HepG2 (cell line): ENCODE data around the gene FAAH2. TPM values are rescaled to one million over a fixed set of nuclear protein-coding genes. Genes with fewer than 3 reads are reported as not detected.

Experiments used
- ATAC-seq: fragments of 200-7000 bp; cut with Tn5 transposase; 3 replicates; pipeline ENCODE4 v1.9.1; 2020; ENCODE audit warnings: mild to moderate bottlenecking, moderate library complexity
- BruUV-seq: library from RNA; stranded (reverse); fragments of 400-500 nt; replicated peaks from 2 replicates; lab custom pipeline; 2021; lab: Mats Ljungman, UMichigan
- CTCF ChIA-PET: fragments of 300-600 bp; formaldehyde crosslinking; extraction: SDS; loops from one replicate; lab custom pipeline; 2021; ENCODE audit warnings: low total read pairs, inconsistent platforms, low intra/inter-chr PET ratio; lab: Yijun Ruan, JAX
- POLR2A ChIA-PET: fragments of 350-600 bp; sonication (Branson Sonifier 250); formaldehyde crosslinking; loops from one replicate; lab custom pipeline; 2020; ENCODE audit warnings: antibody characterized with exemption, inconsistent platforms; lab: Yijun Ruan, JAX
- DNase-seq: peaks from one replicate; pipeline ENCODE4 v3.0.0-alpha.2; 2015; ENCODE audit warnings: low spot score
- FAIRE-seq: peaks from 3 replicates; lab custom pipeline; 2011; peaks lifted over from hg19 to GRCh38; lab: Jason Lieb, UNC
- H2AFZ ChIP-seq: one replicate; pipeline ENCODE4 v1.6.1; 2011; ENCODE audit warnings: low read length, inconsistent platforms
- H3K27ac ChIP-seq: fragments of 300-600 bp; 3 replicates; pipeline ENCODE4 v1.8.0; 2011; ENCODE audit warnings: mixed run types, mild to moderate bottlenecking, mixed read lengths, low read length, inconsistent platforms; ENCODE audit not compliant: insufficient read depth; ENCODE audit errors: extremely low read length
- H3K27me3 ChIP-seq, 2 experiments: fragments of 200-600 bp in 1 of 2; 2 replicates in 1 of 2; 3 replicates in 1 of 2; pipeline versions ENCODE4 v1.6.0 to v1.8.0; 2011; ENCODE audit warnings: low read length in 2 of 2, mild to moderate bottlenecking in 2 of 2, moderate library complexity in 2 of 2, inconsistent platforms in 1 of 2; ENCODE audit not compliant: insufficient read depth in 2 of 2, control insufficient read depth in 1 of 2
- H3K36me3 ChIP-seq, 2 experiments: fragments of 200-600 bp in 1 of 2; replicated peaks in 1 of 2; 2 replicates in 1 of 2; 3 replicates in 1 of 2; pipeline versions ENCODE4 v1.5.1 to v1.8.0; 2011; ENCODE audit warnings: low read length in 2 of 2, inconsistent platforms in 1 of 2; ENCODE audit not compliant: insufficient read depth in 2 of 2, control insufficient read depth in 1 of 2
- H3K4me1 ChIP-seq: 2 replicates; pipeline ENCODE4 v1.5.1; 2012; ENCODE audit warnings: low read length, inconsistent platforms; ENCODE audit not compliant: insufficient read depth
- H3K4me2 ChIP-seq: 2 replicates; pipeline ENCODE4 v1.6.0; 2011; ENCODE audit warnings: low read depth, low read length, inconsistent platforms
- H3K4me3 ChIP-seq, 3 experiments: fragments of 200-600 bp in 1 of 3; sonication (generic), shearing (Covaris generic) in 1 of 3; replicated peaks in 1 of 3; 2 replicates each; pipeline ENCODE4 v1.5.1; 2011 to 2016; ENCODE audit warnings: low read length in 3 of 3, inconsistent platforms in 2 of 3, low read depth in 2 of 3, mild to moderate bottlenecking in 2 of 3, control low read depth in 1 of 3, mixed read lengths in 1 of 3; ENCODE audit not compliant: insufficient read depth in 1 of 3
- H3K79me2 ChIP-seq: one replicate; pipeline ENCODE4 v1.6.1; 2011; ENCODE audit warnings: low read length, inconsistent platforms; ENCODE audit not compliant: insufficient read depth
- H3K9ac ChIP-seq: 2 replicates; pipeline ENCODE4 v1.6.0; 2011; ENCODE audit warnings: mild to moderate bottlenecking, low read depth, low read length, inconsistent platforms; ENCODE audit not compliant: insufficient read depth
- H3K9me3 ChIP-seq: 2 replicates; pipeline ENCODE4 v1.5.1; 2012; ENCODE audit warnings: mild to moderate bottlenecking, low read length
- H4K20me1 ChIP-seq: 2 replicates; pipeline ENCODE4 v1.6.0; 2011; ENCODE audit warnings: inconsistent platforms, mild to moderate bottlenecking, low read length, moderate library complexity; ENCODE audit not compliant: insufficient read depth
- ATF7-NPFF ChIP-seq: sonication (generic); formaldehyde crosslinking; IDR thresholded peaks from 2 replicates; pipeline ENCODE4 v1.8.1; 2023; ENCODE audit warnings: mild to moderate bottlenecking, low read depth, missing genetic modification reagents, moderate library complexity
- GZF1 ChIP-seq: sonication (generic); formaldehyde crosslinking; IDR thresholded peaks from 2 replicates; pipeline ENCODE4 v1.5.1; 2020; ENCODE audit warnings: mild to moderate bottlenecking, missing genetic modification reagents
- NAIF1 ChIP-seq: sonication (generic); formaldehyde crosslinking; IDR thresholded peaks from 2 replicates; pipeline ENCODE4 v1.5.0; 2020; ENCODE audit warnings: mild to moderate bottlenecking, missing genetic modification reagents, borderline replicate concordance
- POGZ ChIP-seq: sonication (generic); formaldehyde crosslinking; IDR thresholded peaks from 2 replicates; pipeline ENCODE4 v1.4.0; 2020; ENCODE audit warnings: mild to moderate bottlenecking, missing genetic modification reagents
- ZNF569 ChIP-seq: sonication (generic); formaldehyde crosslinking; IDR thresholded peaks from 2 replicates; pipeline ENCODE4 v1.5.0; 2020; ENCODE audit warnings: mild to moderate bottlenecking, missing genetic modification reagents, moderate library complexity, borderline replicate concordance
- ZNF879 ChIP-seq: sonication (generic); formaldehyde crosslinking; IDR thresholded peaks from 2 replicates; pipeline ENCODE4 v1.8.1; 2023; ENCODE audit warnings: missing genetic modification reagents
- WGBS: methylation state at CpG from one replicate; pipeline ENCODE4 v1.1.6; 2017; ENCODE audit warnings: low lambda C conversion rate; 5-methylcytosine and 5-hydroxymethylcytosine counted together
- in situ Hi-C: cut with HindIII; loops from 2 replicates; pipeline ENCODE4 v1.10.0; 2017; ENCODE audit warnings: low pct_unique_long_range_greater_than_20kb; ENCODE audit not compliant: extremely low pct_ligation_motif_present
- intact Hi-C: fragments of 100-400 bp; cut with micrococcal nuclease; formaldehyde crosslinking; loops from one replicate; pipeline ENCODE4 v1.10.0; 2022; ENCODE audit not compliant: unreplicated experiment
- polyA plus RNA-seq, 8 experiments: library from polyadenylated mRNA; depleted of rRNA in 3 of 8; stranded (reverse) in 7 of 8; unstranded in 1 of 8; fragments of >200 nt; fragmentation: Illumina TruSeq in 4 of 8; extraction: Trizol in 4 of 8; gene quantifications; 2 replicates each; pipeline versions ENCODE4 v1.2.1 to v1.2.3, GENCODE V29; 2011 to 2016; ENCODE audit warnings: low read depth in 4 of 8, missing spikeins in 1 of 8, mixed read lengths in 1 of 8; ENCODE audit not compliant: insufficient read depth in 1 of 8
- total RNA-seq, 5 experiments: library from RNA; depleted of rRNA; stranded (reverse); fragments of >200 nt; fragmentation: Illumina TruSeq; extraction: Trizol; gene quantifications; 2 replicates each; pipeline ENCODE4 v1.2.3, GENCODE V29; 2016; ENCODE audit warnings: low read depth in 1 of 5
- TF ChIP-seq, protein P1 (sequence below): IDR thresholded peaks from 2 replicates; pipeline ENCODE4 v1.6.1; 2016; ENCODE audit warnings: low read depth, missing genetic modification reagents, missing compliant biosample characterization
- TF ChIP-seq, protein P2 (sequence below): sonication (generic); formaldehyde crosslinking; IDR thresholded peaks from 2 replicates; pipeline ENCODE4 v1.4.0; 2020; ENCODE audit warnings: missing genetic modification reagents
- TF ChIP-seq, protein P3 (sequence below): IDR thresholded peaks from 2 replicates; pipeline ENCODE4 v1.6.1; 2016
- TF ChIP-seq, protein P4 (sequence below): sonication (generic); formaldehyde crosslinking; IDR thresholded peaks from 2 replicates; pipeline ENCODE4 v1.5.1; 2020; ENCODE audit warnings: mild to moderate bottlenecking, missing genetic modification reagents, moderate library complexity

FAAH2 gene
- total and polyA plus RNA-seq, 2 of the 13 experiments (the other 11 are each of a cell fraction or from before 2014, with no cell fraction given): 1.6 to 3.3 TPM

DNA sequence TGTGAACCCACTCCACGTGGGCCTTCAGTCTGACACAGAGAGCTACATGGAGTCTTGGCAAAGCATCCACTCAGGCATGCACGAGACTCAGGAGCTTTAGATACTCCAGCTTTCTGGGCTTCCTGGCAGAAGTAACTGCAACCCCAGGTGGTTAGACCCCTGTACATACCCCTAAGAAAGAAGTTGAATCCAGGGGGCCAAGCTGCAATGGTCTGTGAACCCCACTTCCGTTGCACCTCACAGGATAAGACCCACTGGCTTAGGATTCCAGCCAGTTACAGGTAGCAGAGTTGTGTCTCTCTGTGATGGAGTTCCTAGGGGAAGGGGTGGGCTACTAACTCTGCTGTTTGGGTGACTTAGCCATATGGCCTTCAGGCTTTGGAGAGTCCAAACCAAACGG lies 21.4 kb upstream of the FAAH2 start:
- Histone ChIP-seq H3K27me3 (no peaks in the 10 kb centered on the region), H3K4me3 (no peak overlapping the region), H3K9ac (no peak overlapping the region), H3K9me3 (no peaks in the 10 kb centered on the region), H3K27ac (no peak overlapping the region), H3K79me2 (no peaks in the 10 kb centered on the region), H3K4me2 (no peak overlapping the region), H2AFZ (no peak overlapping the region), H3K4me1 (no peaks in the 10 kb centered on the region), H3K36me3 (no peaks in the 10 kb centered on the region), H4K20me1 (no peaks in the 10 kb centered on the region)
- no peak for FAIRE-seq
- WGBS: no CpG with 5 or more reads among the region's 4 CpGs
- ChIA-PET POLR2A (no interaction called here), CTCF (no interaction called here)
- ATAC-seq: no peak
- intact Hi-C loops: no loop called here
- DNase-seq: no peak
- BruUV-seq: no TSS peak
- in situ Hi-C loops: no loop called here
- TF ChIP-seq, protein P1, sequence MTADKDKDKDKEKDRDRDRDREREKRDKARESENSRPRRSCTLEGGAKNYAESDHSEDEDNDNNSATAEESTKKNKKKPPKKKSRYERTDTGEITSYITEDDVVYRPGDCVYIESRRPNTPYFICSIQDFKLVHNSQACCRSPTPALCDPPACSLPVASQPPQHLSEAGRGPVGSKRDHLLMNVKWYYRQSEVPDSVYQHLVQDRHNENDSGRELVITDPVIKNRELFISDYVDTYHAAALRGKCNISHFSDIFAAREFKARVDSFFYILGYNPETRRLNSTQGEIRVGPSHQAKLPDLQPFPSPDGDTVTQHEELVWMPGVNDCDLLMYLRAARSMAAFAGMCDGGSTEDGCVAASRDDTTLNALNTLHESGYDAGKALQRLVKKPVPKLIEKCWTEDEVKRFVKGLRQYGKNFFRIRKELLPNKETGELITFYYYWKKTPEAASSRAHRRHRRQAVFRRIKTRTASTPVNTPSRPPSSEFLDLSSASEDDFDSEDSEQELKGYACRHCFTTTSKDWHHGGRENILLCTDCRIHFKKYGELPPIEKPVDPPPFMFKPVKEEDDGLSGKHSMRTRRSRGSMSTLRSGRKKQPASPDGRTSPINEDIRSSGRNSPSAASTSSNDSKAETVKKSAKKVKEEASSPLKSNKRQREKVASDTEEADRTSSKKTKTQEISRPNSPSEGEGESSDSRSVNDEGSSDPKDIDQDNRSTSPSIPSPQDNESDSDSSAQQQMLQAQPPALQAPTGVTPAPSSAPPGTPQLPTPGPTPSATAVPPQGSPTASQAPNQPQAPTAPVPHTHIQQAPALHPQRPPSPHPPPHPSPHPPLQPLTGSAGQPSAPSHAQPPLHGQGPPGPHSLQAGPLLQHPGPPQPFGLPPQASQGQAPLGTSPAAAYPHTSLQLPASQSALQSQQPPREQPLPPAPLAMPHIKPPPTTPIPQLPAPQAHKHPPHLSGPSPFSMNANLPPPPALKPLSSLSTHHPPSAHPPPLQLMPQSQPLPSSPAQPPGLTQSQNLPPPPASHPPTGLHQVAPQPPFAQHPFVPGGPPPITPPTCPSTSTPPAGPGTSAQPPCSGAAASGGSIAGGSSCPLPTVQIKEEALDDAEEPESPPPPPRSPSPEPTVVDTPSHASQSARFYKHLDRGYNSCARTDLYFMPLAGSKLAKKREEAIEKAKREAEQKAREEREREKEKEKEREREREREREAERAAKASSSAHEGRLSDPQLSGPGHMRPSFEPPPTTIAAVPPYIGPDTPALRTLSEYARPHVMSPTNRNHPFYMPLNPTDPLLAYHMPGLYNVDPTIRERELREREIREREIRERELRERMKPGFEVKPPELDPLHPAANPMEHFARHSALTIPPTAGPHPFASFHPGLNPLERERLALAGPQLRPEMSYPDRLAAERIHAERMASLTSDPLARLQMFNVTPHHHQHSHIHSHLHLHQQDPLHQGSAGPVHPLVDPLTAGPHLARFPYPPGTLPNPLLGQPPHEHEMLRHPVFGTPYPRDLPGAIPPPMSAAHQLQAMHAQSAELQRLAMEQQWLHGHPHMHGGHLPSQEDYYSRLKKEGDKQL: no peak
- TF ChIP-seq GZF1 (CRISPR knock-in tag) (no peak), ATF7-NPFF (CRISPR knock-in tag) (no peak), NAIF1 (CRISPR knock-in tag) (no peak), ZNF569 (CRISPR knock-in tag) (no peak), ZNF879 (CRISPR knock-in tag) (no peak), POGZ (CRISPR knock-in tag) (no peak)
- TF ChIP-seq, protein P2, sequence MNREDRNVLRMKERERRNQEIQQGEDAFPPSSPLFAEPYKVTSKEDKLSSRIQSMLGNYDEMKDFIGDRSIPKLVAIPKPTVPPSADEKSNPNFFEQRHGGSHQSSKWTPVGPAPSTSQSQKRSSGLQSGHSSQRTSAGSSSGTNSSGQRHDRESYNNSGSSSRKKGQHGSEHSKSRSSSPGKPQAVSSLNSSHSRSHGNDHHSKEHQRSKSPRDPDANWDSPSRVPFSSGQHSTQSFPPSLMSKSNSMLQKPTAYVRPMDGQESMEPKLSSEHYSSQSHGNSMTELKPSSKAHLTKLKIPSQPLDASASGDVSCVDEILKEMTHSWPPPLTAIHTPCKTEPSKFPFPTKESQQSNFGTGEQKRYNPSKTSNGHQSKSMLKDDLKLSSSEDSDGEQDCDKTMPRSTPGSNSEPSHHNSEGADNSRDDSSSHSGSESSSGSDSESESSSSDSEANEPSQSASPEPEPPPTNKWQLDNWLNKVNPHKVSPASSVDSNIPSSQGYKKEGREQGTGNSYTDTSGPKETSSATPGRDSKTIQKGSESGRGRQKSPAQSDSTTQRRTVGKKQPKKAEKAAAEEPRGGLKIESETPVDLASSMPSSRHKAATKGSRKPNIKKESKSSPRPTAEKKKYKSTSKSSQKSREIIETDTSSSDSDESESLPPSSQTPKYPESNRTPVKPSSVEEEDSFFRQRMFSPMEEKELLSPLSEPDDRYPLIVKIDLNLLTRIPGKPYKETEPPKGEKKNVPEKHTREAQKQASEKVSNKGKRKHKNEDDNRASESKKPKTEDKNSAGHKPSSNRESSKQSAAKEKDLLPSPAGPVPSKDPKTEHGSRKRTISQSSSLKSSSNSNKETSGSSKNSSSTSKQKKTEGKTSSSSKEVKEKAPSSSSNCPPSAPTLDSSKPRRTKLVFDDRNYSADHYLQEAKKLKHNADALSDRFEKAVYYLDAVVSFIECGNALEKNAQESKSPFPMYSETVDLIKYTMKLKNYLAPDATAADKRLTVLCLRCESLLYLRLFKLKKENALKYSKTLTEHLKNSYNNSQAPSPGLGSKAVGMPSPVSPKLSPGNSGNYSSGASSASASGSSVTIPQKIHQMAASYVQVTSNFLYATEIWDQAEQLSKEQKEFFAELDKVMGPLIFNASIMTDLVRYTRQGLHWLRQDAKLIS (CRISPR knock-in tag): no peak
- TF ChIP-seq, protein P3, sequence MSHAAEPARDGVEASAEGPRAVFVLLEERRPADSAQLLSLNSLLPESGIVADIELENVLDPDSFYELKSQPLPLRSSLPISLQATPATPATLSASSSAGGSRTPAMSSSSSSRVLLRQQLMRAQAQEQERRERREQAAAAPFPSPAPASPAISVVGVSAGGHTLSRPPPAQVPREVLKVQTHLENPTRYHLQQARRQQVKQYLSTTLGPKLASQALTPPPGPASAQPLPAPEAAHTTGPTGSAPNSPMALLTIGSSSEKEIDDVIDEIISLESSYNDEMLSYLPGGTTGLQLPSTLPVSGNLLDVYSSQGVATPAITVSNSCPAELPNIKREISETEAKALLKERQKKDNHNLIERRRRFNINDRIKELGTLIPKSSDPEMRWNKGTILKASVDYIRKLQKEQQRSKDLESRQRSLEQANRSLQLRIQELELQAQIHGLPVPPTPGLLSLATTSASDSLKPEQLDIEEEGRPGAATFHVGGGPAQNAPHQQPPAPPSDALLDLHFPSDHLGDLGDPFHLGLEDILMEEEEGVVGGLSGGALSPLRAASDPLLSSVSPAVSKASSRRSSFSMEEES: no peak
- TF ChIP-seq, protein P4, sequence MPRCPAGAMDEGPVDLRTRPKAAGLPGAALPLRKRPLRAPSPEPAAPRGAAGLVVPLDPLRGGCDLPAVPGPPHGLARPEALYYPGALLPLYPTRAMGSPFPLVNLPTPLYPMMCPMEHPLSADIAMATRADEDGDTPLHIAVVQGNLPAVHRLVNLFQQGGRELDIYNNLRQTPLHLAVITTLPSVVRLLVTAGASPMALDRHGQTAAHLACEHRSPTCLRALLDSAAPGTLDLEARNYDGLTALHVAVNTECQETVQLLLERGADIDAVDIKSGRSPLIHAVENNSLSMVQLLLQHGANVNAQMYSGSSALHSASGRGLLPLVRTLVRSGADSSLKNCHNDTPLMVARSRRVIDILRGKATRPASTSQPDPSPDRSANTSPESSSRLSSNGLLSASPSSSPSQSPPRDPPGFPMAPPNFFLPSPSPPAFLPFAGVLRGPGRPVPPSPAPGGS (CRISPR knock-in tag): no peak
